ENCODE data around the gene SOX9.
A peak's percentile ranks its signal among the peaks of the same experiment; 100 is the strongest.

Gene SOX9

DNA sequence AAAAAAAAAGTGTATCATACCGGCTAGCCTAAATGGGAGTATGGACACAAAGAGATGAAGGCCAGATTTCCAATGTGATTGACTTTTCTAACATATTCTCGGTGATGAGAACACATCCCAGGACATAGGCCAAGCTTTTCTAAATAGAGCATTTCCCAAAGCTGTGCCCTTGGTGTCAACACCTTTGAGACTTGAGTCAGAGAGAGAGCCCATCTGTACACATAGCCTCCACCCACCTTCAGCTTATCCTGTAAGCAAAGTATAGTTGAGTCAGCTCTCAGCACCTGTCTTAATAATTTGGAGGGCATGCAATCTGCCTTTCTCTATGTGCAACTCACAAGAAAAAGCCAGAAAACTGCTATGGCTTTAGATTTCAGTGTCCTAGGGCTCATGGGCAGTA is 42.7 kb downstream of the SOX9 start:
- no peak for DNase-seq

DNA sequence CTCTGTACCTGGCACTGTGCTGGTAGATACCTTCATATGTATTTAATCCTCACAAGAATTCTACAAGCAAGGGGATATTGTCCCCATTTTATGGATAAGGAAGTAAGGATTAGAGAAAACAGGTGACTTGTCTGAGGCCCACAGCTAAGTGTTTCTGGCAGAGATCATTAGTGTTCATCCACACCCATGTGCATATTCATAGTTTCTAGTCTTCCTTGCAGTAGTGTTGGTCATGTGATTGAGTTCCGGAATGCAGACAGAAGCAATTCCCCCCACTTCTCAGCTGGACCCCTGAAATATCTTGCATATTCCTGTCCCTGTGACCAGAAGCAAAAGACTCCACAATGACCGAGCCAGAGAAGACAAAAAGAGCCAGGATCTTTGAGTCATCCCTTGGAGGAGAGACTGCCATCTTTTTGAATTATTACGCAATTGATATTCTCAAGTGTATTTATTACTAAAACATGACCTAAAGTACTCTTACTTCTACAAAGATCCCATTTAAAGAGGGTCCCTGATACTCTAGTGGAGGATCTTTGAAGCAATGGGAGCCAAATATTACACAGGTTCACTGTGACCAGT is 43.4 kb downstream of the SOX9 start:
- no peak for DNase-seq

DNA sequence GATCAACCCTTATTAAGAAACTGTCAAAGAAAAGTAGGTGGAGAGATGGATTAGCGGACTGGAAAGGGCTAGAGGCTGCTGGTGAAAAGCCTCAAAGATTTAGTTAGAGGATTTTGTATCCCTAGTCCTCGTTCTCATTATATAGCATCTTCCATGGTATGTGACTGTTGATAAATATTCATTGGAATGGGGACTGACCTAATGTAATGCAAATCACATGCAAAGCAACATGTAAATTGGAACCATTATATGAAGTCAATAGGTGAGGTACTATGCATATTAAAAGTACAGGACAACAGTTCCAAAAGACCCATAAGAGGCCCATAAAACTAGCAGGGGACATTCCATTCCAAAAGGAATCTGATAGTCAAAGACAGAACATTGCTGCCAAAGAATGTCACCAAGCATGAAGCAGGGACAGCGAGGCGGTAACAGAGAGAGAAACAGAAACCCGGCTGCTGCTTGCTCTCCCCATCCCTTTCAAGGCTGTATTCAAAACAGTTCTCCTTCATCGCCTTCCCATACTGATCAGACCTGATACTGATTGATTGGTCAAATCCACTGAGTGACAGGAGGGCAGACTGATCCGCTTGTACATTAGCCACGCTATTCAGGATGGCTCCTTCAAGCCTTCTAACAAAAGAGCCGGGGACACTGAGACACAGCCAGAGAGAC is 44.5 kb downstream of the SOX9 start:
- no peak for DNase-seq

DNA sequence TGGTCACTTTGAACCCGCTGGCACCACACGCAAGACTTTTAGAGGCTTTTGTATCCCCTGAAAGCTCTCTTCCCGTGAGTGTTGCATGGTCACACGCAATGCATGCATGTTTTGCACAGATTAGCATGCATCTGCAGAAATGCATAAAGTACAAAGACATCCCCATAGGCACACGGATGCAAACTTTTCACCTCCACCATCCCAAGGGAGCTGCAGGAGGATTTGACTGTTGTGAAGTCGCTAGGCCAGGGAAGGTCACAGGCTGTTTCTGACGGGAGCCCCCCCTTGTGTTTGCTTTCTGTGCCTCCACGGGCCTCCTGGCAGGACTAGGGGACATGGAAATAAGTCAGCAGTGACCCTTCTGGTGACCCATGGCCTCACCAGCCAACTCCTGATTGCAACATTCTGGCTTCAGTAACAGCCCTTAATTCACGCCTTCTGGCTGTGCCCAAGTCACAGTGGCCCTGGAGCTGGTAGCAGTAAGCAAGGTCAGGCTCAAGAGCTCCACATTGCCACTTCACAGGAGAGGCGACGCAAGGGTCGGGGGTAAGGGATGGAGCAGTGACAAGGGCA is 45.1 kb downstream of the SOX9 start:
- peak in 2 of 14 donors; percentile 11 to 38 for DNase-seq

DNA sequence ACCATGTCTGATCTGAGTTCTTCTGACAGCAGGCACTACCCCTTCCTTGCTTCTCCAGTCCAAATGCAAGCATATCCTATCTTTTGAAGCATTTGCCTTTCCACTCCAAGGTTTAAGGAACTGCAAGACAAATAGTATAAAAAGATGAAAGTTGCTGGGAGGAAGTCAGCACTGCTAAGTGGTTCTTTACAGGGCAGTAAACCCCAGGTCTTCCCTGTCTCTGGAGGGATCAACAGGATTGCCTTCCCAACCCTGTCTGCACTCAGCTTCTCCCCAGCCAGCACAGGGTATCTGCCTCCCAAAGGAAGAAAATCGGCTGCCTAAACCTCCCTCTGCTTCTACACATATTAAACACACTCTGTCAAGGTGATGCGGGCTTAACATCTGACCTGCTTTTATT is 46.8 kb downstream of the SOX9 start:
- no peak for DNase-seq

DNA sequence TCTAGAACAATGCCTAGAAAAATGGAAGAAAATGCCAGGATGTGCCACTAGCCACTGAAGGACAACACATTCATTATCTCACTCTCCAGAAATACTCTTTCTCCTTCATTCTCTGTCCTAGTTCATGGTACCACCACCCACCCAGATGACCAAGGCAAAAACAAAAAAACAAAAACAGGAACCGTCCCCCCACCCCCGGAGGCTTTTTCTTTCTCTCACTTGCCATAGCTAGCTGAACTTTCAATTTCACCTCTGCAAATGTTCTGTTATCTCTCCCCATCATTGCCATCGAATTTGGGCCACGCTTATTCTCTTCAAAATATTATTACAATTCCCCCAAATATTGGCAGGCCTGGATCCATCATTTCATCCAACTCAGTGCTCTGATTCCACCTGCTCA is 49.0 kb downstream of the SOX9 start:
- no peak for DNase-seq

DNA sequence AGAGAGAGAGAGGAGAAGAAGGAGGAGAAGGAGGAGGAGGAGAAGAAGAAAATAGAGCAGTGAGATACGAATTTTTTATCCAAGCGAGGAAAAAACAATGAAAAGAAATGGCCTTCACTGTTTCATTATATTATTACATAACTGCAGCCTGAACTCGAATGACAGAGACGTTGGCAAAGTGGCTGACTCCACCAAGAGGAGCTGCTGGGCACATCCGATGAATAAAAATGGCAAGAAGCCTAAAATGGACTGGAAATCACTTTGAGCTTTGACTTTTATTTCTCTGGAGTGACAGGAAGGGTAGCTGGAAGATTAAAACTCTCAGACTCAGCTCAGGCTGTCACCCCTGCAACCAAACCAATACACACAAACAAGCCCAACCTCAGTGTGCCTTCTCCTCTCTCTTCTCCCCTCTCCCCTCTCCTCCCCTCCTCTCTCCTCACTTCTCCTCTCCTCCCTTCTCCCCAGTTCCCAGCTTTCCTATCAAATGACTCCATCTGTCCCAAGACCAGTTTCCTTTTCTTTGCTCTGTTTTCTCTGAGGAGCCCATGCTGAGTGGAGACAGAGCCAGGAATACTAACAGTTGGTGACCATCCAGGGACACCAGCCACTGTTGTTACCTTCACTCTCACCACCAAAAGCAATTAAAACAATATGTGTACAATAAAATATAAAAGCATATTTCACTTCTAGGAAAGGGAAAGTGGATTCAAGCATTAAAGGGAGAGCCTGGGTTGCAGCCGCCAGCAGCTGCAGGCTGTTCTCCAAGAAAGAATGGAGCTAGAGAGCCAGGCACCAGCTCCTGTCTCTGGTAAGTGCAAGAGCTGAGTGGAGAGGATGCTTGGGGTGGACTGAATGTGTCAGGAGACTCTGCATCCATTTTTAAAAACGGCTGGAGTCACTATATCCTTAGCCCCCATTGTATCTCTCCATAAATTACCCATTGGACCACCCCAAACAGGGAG is 51.2 kb downstream of the SOX9 start:
- peak in 9 of 14 donors; percentile 10 to 73 (median 26) for DNase-seq

DNA sequence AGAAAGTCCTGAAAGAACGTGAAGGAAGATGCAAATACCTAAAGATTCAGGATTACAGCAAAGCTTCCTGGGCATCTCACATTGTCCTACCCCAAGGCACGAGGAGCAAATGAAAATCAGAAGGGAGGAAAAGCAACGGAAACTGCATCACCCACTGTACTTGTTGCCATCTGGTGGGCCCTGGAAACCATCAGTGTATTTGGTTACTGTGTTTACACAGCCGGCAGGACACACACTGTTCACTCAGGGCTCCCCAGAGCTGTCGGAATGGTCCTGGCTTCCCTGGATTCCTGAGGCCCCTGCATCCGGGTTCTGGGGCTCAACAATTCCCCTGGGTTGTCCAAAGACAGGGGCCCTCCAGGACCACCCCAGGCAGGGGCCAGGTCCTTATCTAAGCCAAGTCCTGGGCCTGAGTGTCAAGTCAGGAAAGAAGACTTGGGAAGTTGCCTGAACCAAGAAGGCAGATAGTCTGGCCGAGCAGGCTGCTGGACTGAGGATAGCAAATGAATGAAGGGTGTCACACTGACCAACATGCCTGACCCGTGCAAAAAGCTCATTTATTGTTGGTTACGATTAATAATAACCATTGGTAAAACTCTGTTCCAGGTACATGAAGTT is 52.8 kb downstream of the SOX9 start:
- peak in 1 of 14 donors; percentile 62 for DNase-seq

DNA sequence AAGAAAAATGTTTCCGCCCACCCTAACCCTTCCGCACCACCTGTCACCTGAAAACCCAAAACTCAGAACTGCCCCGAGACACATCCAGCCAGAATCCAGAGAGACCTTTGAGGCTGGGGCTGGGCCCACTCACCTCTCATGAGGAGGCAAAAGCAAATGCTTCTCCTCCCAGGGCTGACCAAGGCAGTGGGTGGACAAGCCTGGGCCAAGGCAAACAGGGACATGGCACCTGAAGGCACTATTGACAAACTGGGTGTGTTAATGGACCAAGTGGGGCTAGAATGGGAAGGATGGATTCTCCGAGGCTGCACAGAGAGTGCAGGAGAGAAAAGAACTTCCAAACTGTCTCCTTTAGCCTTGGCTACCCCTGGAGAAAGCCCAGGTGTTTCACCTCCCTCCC is 54.4 kb downstream of the SOX9 start:
- no peak for DNase-seq

All from C1 segment of cervical spinal cord (tissue), 14 donors.